T-cell (primary cell): ENCODE data around the gene SCN8A. TPM values are rescaled to one million over a fixed set of nuclear protein-coding genes. Genes with fewer than 3 reads are reported as not detected.

Experiments used
- ATAC-seq, 4 experiments: fragments of 200-7000 bp in 3 of 4; fragments of 150-1000 bp in 1 of 4; cut with Tn5 transposase; replicated peaks in 1 of 4; 1 replicate in 3 of 4; 2 replicates in 1 of 4; pipeline ENCODE4 v1.10.0; 2021; ENCODE audit warnings: moderate library complexity in 3 of 4, mild to moderate bottlenecking in 2 of 4, moderate number of reproducible peaks in 1 of 4
- CTCF ChIA-PET, 2 donors: fragments of 300-600 bp; sonication (Branson Sonifier 250); formaldehyde crosslinking; loops; one replicate each; lab custom pipeline; 2022; ENCODE audit warnings: antibody characterized with exemption in 2 of 2; lab: Charles Lee
- POLR2A ChIA-PET, 2 donors: fragments of 300-600 bp; sonication (Branson Sonifier 250); formaldehyde crosslinking; loops; one replicate each; lab custom pipeline; 2022; ENCODE audit warnings: antibody characterized with exemption in 2 of 2; lab: Charles Lee
- DNase-seq, 35 experiments: peaks; one replicate each; pipeline versions ENCODE4 v3.0.0 to v3.0.0-alpha.2; 2013 to 2023
- H3K27ac ChIP-seq: one replicate; pipeline ENCODE4 v1.5.1; 2013; ENCODE audit warnings: low read length
- H3K27me3 ChIP-seq, 2 experiments: replicated peaks in 1 of 2; 1 replicate in 1 of 2; 2 replicates in 1 of 2; pipeline versions ENCODE4 v1.6.1 to v1.7.0; 2013; ENCODE audit warnings: low read length in 1 of 2, mixed read lengths in 1 of 2; ENCODE audit not compliant: control insufficient read depth in 2 of 2, insufficient read depth in 2 of 2; ENCODE audit errors: extremely low read depth in 1 of 2
- H3K36me3 ChIP-seq, 2 donors: 1 replicate in 1 of 2; 2 replicates in 1 of 2; pipeline versions ENCODE4 v1.6.1 to v1.7.0; 2013; ENCODE audit warnings: low read length in 1 of 2; ENCODE audit not compliant: control insufficient read depth in 2 of 2, insufficient read depth in 1 of 2; ENCODE audit errors: extremely low read depth in 1 of 2
- H3K4me1 ChIP-seq, 2 experiments: 1 replicate in 1 of 2; 2 replicates in 1 of 2; pipeline versions ENCODE4 v1.6.1 to v1.7.0; 2013; ENCODE audit warnings: low read length in 2 of 2, mixed read lengths in 1 of 2; ENCODE audit not compliant: insufficient read depth in 2 of 2, control insufficient read depth in 1 of 2; ENCODE audit errors: extremely low read depth in 1 of 2
- H3K4me3 ChIP-seq, 2 donors: 1 replicate in 1 of 2; 2 replicates in 1 of 2; pipeline versions ENCODE4 v1.5.1 to v1.7.0; 2013; ENCODE audit warnings: mild to moderate bottlenecking in 2 of 2, low read length in 1 of 2, moderate library complexity in 1 of 2; ENCODE audit not compliant: control insufficient read depth in 1 of 2; ENCODE audit errors: extremely low read depth in 1 of 2
- H3K9me3 ChIP-seq: 2 replicates; pipeline ENCODE4 v1.7.0; 2013
- H3K27ac Mint-ChIP-seq, 2 donors: one replicate each; pipeline ENCODE4 v1.8.0; 2020 to 2021; ENCODE audit warnings: mild to moderate bottlenecking in 2 of 2, mixed read lengths in 2 of 2
- H3K27me3 Mint-ChIP-seq, 2 donors: one replicate each; pipeline ENCODE4 v1.8.0; 2021 to 2022; ENCODE audit warnings: mixed read lengths in 2 of 2
- H3K36me3 Mint-ChIP-seq: one replicate; pipeline ENCODE4 v1.8.0; 2021; ENCODE audit warnings: mixed read lengths
- H3K4me1 Mint-ChIP-seq, 3 donors: one replicate each; pipeline ENCODE4 v1.8.0; 2020 to 2022; ENCODE audit warnings: mixed read lengths in 3 of 3, mild to moderate bottlenecking in 1 of 3
- H3K4me3 Mint-ChIP-seq, 3 donors: one replicate each; pipeline ENCODE4 v1.8.0; 2020 to 2022; ENCODE audit warnings: mild to moderate bottlenecking in 3 of 3, mixed read lengths in 3 of 3, moderate library complexity in 3 of 3
- H3K9me3 Mint-ChIP-seq, 3 donors: one replicate each; pipeline ENCODE4 v1.8.0; 2020 to 2022; ENCODE audit warnings: mixed read lengths in 3 of 3
- WGBS: methylation state at CpG from one replicate; pipeline ENCODE4 v1.1.5; 2013; ENCODE audit warnings: missing lambda C conversion rate; ENCODE audit not compliant: insufficient coverage; 5-methylcytosine and 5-hydroxymethylcytosine counted together
- total RNA-seq, 35 experiments: library from RNA in 6 of 35; stranded (reverse) in 6 of 35; fragments of 120-200 nt in 1 of 35; gene quantifications; one replicate each; pipeline versions ENCODE4 v1.2.1 to v1.2.4 and lab custom pipeline; 2013 to 2026

SCN8A gene
- total RNA-seq, 5 donors from 2014 or later (not counting 1 experiment from before 2014, with no cell fraction given), result 0.41 to 1.0 (median 0.53) TPM

GRCh38 chr12:51579321-51579850 is 11.6 kb upstream of the SCN8A start:
- Mint-ChIP-seq H3K9me3 (peaks cover 3 to 8% (median 5%) of the 10 kb centered on the region in 3 donors), H3K27ac (no peak overlapping the region), H3K27me3 (peaks cover 19 to 56% of the 10 kb centered on the region in 2 donors), H3K4me3 (no peak overlapping the region), H3K36me3 (no peaks in the 10 kb centered on the region), H3K4me1 (no peaks in the 10 kb centered on the region)
- no peak overlapping the region for H3K27ac ChIP-seq
- ChIA-PET CTCF (interaction anchor here in 1 of 2 donors (0.6 kb wide), 1 partner anchor 35 kb away, joined by 3 read pairs; no protein-coding TSS in a partner anchor), POLR2A (no interaction called here)
- WGBS, result 90% methylated on average over 3 of the region's 6 CpGs
- H3K27me3 ChIP-seq, result peaks cover 0 to 5% of the 10 kb centered on the region in 2 experiments
- no peaks in the 10 kb centered on the region for H3K4me1 ChIP-seq
- no peak for DNase-seq
- ATAC-seq, result no peak
- H3K9me3 ChIP-seq, result no peaks in the 10 kb centered on the region
- no peak overlapping the region for H3K4me3 ChIP-seq
- no peaks in the 10 kb centered on the region for H3K36me3 ChIP-seq

- Mint-ChIP-seq H3K27ac (no peak overlapping the region), H3K36me3 (no peaks in the 10 kb centered on the region), H3K4me1 (peaks cover 13 to 23% (median 17%) of the 10 kb centered on the region in 3 donors), H3K27me3 (peaks cover 50 to 68% of the 10 kb centered on the region in 2 donors), H3K9me3 (no peaks in the 10 kb centered on the region), H3K4me3 (peak overlapping the region in 2 of 3 donors; percentile 83)
- ChIA-PET POLR2A (no interaction called here), CTCF (no interaction called here)
- WGBS, result 100% methylated on average over 2 of the region's 5 CpGs
- ATAC-seq, result no peak
- Histone ChIP-seq H3K9me3 (no peaks in the 10 kb centered on the region), H3K36me3 (no peaks in the 10 kb centered on the region), H3K4me3 (no peak overlapping the region), H3K4me1 (peaks cover 11 to 15% of the 10 kb centered on the region in 2 experiments), H3K27me3 (peaks cover 3 to 28% of the 10 kb centered on the region in 2 experiments), H3K27ac (no peak overlapping the region)
- DNase-seq, result no peak
Observed at GRCh38 chr12:51589060-51589459, 2.0 kb upstream of the SCN8A start.

- Mint-ChIP-seq H3K27ac (no peak overlapping the region), H3K9me3 (no peaks in the 10 kb centered on the region), H3K27me3 (peaks cover 47 to 64% of the 10 kb centered on the region in 2 donors), H3K4me3 (peak overlapping the region; percentile 83 to 85 (median 83)), H3K4me1 (peaks cover 13 to 23% (median 17%) of the 10 kb centered on the region in 3 donors), H3K36me3 (no peaks in the 10 kb centered on the region)
- peak overlapping the region in 1 of 2 donors; percentile 62 for H3K4me3 ChIP-seq
- POLR2A ChIA-PET, result no interaction called here
- no peaks in the 10 kb centered on the region for H3K36me3 ChIP-seq
- H3K27ac ChIP-seq, result no peak overlapping the region
- CTCF ChIA-PET, result no interaction called here
- peaks cover 3 to 28% of the 10 kb centered on the region in 2 experiments for H3K27me3 ChIP-seq
- H3K9me3 ChIP-seq, result no peaks in the 10 kb centered on the region
- WGBS, result 92% methylated on average over 5 of the region's 13 CpGs
- H3K4me1 ChIP-seq, result peaks cover 11 to 15% of the 10 kb centered on the region in 2 experiments
- no peak for DNase-seq
- no peak for ATAC-seq
Observed at GRCh38 chr12:51589557-51590176, 1.4 kb upstream of the SCN8A start.

GRCh38 chr12:51590347-51591015 is 552 bp upstream of the SCN8A start:
- peaks cover 38 to 55% of the 10 kb centered on the region in 2 donors for H3K27me3 Mint-ChIP-seq
- CTCF ChIA-PET, result no interaction called here

GRCh38 chr12:51592034-51592705 is 1.1 kb downstream of the SCN8A start:
- Histone ChIP-seq H3K36me3 (no peaks in the 10 kb centered on the region), H3K27ac (no peak overlapping the region), H3K4me3 (no peak overlapping the region), H3K9me3 (no peaks in the 10 kb centered on the region), H3K4me1 (peaks cover 11 to 15% of the 10 kb centered on the region in 2 experiments), H3K27me3 (peaks cover 3 to 17% of the 10 kb centered on the region in 2 experiments)
- Mint-ChIP-seq H3K9me3 (no peaks in the 10 kb centered on the region), H3K4me1 (peaks cover 13 to 23% (median 17%) of the 10 kb centered on the region in 3 donors), H3K4me3 (peak overlapping the region; percentile 49 to 82 (median 58)), H3K36me3 (no peaks in the 10 kb centered on the region), H3K27me3 (peaks cover 45 to 53% of the 10 kb centered on the region in 2 donors), H3K27ac (no peak overlapping the region)
- POLR2A ChIA-PET, result interaction anchor here in 1 of 2 donors (0.6 kb wide), 1 partner anchor 175 kb away, joined by 3 read pairs; no protein-coding TSS in a partner anchor
- CTCF ChIA-PET, result no interaction called here
- 13% methylated on average over 6 of the region's 11 CpGs for WGBS
- DNase-seq (no peak), ATAC-seq (no peak)

More at GRCh38 chr12:51590347-51591015, 552 bp upstream of the SCN8A start:
- H3K9me3 ChIP-seq, result no peaks in the 10 kb centered on the region
- POLR2A ChIA-PET, result no interaction called here
- peaks cover 3 to 24% of the 10 kb centered on the region in 2 experiments for H3K27me3 ChIP-seq
- H3K27ac ChIP-seq, result no peak overlapping the region
- peaks cover 11 to 15% of the 10 kb centered on the region in 2 experiments for H3K4me1 ChIP-seq
- peak overlapping the region; percentile 48 to 62 for H3K4me3 ChIP-seq
- peak; percentile 32 to 85 (median 62) for DNase-seq
- Mint-ChIP-seq H3K27ac (peak overlapping the region in 1 of 2 donors; percentile 28), H3K4me3 (peak overlapping the region; percentile 83 to 85 (median 83)), H3K4me1 (peaks cover 13 to 23% (median 17%) of the 10 kb centered on the region in 3 donors), H3K9me3 (no peaks in the 10 kb centered on the region), H3K36me3 (no peaks in the 10 kb centered on the region)
- H3K36me3 ChIP-seq, result no peaks in the 10 kb centered on the region
- 3% methylated on average over 66 of the region's 67 CpGs for WGBS
- ATAC-seq, result peak; percentile 88 to 92 (median 90)

GRCh38 chr12:51593021-51593420 is 2.0 kb downstream of the SCN8A start:
- ChIA-PET CTCF (no interaction called here), POLR2A (no interaction called here)
- ATAC-seq (no peak), DNase-seq (no peak)
- peak overlapping the region in 1 of 3 donors; percentile 13 for H3K4me3 Mint-ChIP-seq
- no peaks in the 10 kb centered on the region for H3K36me3 ChIP-seq
- H3K4me1 Mint-ChIP-seq, result peaks cover 13 to 23% (median 17%) of the 10 kb centered on the region in 3 donors
- 54% methylated on average over 2 of the region's 2 CpGs for WGBS
- no peaks in the 10 kb centered on the region for H3K9me3 ChIP-seq
- no peaks in the 10 kb centered on the region for H3K9me3 Mint-ChIP-seq
- no peak overlapping the region for H3K27ac ChIP-seq
- no peaks in the 10 kb centered on the region for H3K36me3 Mint-ChIP-seq
- H3K4me1 ChIP-seq, result peaks cover 11 to 15% of the 10 kb centered on the region in 2 experiments
- H3K4me3 ChIP-seq, result no peak overlapping the region
- peaks cover 3 to 17% of the 10 kb centered on the region in 2 experiments for H3K27me3 ChIP-seq
- H3K27me3 Mint-ChIP-seq, result peaks cover 44 to 50% of the 10 kb centered on the region in 2 donors
- no peak overlapping the region for H3K27ac Mint-ChIP-seq
